ENCODE measurements around the gene TSPYL1.
A peak's percentile ranks its signal among the peaks of the same experiment; 100 is the strongest.

Gene TSPYL1

GRCh38 chr6:116283191-116283590, 3.5 kb upstream of the TSPYL1 start:
- no peak for TF ChIP-seq CTCF (IDR thresholded peaks at IDR 0.05)
- Histone ChIP-seq H3K9me3 (no peaks in the 10 kb centered on the region), H3K4me1 (peaks cover 0 to 13% (median 9%) of the 10 kb centered on the region in 4 donors), H3K4me3 (no peak overlapping the region), H3K27ac (no peak overlapping the region), H3K36me3 (peaks cover 0 to 2% (median 0%) of the 10 kb centered on the region in 3 donors), H3K27me3 (no peaks in the 10 kb centered on the region)
- intact Hi-C loops (cut with DNase I; ENCODE audit: low total_unique reads), result loop anchor here (10.0 kb wide), 1 partner anchor 252 kb away; no protein-coding TSS in a partner anchor
- DNase-seq, result no peak

GRCh38 chr6:116282698-116283097, 3.0 kb upstream of the TSPYL1 start:
- no peak for DNase-seq
- no peak overlapping the region for H3K4me3 ChIP-seq
- peaks cover 0 to 18% (median 14%) of the 10 kb centered on the region in 4 donors for H3K4me1 ChIP-seq
- H3K36me3 ChIP-seq, result peaks cover 0 to 7% (median 0%) of the 10 kb centered on the region in 3 donors
- no peak for TF ChIP-seq CTCF (IDR thresholded peaks at IDR 0.05)
- intact Hi-C loops (cut with DNase I; ENCODE audit: low total_unique reads), result loop anchor here (10.0 kb wide), 1 partner anchor 252 kb away; no protein-coding TSS in a partner anchor
- no peaks in the 10 kb centered on the region for H3K27me3 ChIP-seq
- H3K9me3 ChIP-seq, result no peaks in the 10 kb centered on the region
- no peak overlapping the region for H3K27ac ChIP-seq

- TF ChIP-seq CTCF (IDR thresholded peaks at IDR 0.05), result no peak
- Histone ChIP-seq H3K9me3 (no peaks in the 10 kb centered on the region), H3K27me3 (no peaks in the 10 kb centered on the region), H3K4me3 (no peak overlapping the region), H3K4me1 (peaks cover 0 to 35% (median 21%) of the 10 kb centered on the region in 4 donors), H3K36me3 (peaks cover 0 to 8% (median 0%) of the 10 kb centered on the region in 3 donors), H3K27ac (peak overlapping the region in 1 of 2 donors; percentile 98)
- no peak for DNase-seq
- intact Hi-C loops (cut with DNase I; ENCODE audit: low total_unique reads), result loop anchor here (10.0 kb wide), 1 partner anchor 254 kb away; no protein-coding TSS in a partner anchor
These were observed 1.2 kb upstream of the TSPYL1 start for GRCh38 chr6:116280933-116281316.

- no peak for TF ChIP-seq CTCF (IDR thresholded peaks at IDR 0.05)
- intact Hi-C loops (cut with DNase I; ENCODE audit: low total_unique reads), result loop anchor here (10.0 kb wide), 1 partner anchor 254 kb away; no protein-coding TSS in a partner anchor
- no peak for DNase-seq
- peaks cover 0 to 8% (median 0%) of the 10 kb centered on the region in 3 donors for H3K36me3 ChIP-seq
- H3K9me3 ChIP-seq, result no peaks in the 10 kb centered on the region
- H3K4me3 ChIP-seq, result peak overlapping the region; percentile 80 to 85
- peak overlapping the region; percentile 98 to 99 for H3K27ac ChIP-seq
- no peaks in the 10 kb centered on the region for H3K27me3 ChIP-seq
- H3K4me1 ChIP-seq, result peaks cover 0 to 41% (median 24%) of the 10 kb centered on the region in 4 donors
These were observed 617 bp upstream of the TSPYL1 start for GRCh38 chr6:116280161-116280932.

GRCh38 chr6:116278854-116279231, 887 bp downstream of the TSPYL1 start:
- peaks cover 0 to 56% (median 31%) of the 10 kb centered on the region in 4 donors for H3K4me1 ChIP-seq
- no peaks in the 10 kb centered on the region for H3K27me3 ChIP-seq
- peak overlapping the region; percentile 80 to 85 for H3K4me3 ChIP-seq
- peak; percentile 51 to 79 for DNase-seq
- H3K9me3 ChIP-seq, result no peaks in the 10 kb centered on the region
- H3K36me3 ChIP-seq, result peaks cover 5 to 15% (median 7%) of the 10 kb centered on the region in 3 donors
- intact Hi-C loops (cut with DNase I; ENCODE audit: low total_unique reads), result no loop called here
- H3K27ac ChIP-seq, result peak overlapping the region; percentile 98 to 99
- TF ChIP-seq CTCF (IDR thresholded peaks at IDR 0.05), result no peak

Data from tibial artery (tissue), 4 donors.